ENCODE results near the gene MYH10.
A peak's percentile ranks its signal among the peaks of the same experiment; 100 is the strongest.

The MYH10 gene

GRCh38 chr17:8643855-8644506 lies 13.5 kb upstream of the MYH10 start:
- Histone ChIP-seq H3K4me3 (no peak overlapping the region), H3K36me3 (ENCODE audit: insufficient read depth, low read length) (no peaks in the 10 kb centered on the region), H3K9ac (ENCODE audit: insufficient read length) (no peak overlapping the region), H3K27ac (no peak overlapping the region), H3K9me3 (ENCODE audit: low read depth, low read length) (no peaks in the 10 kb centered on the region)
- TF ChIP-seq FOXP2 (optimal IDR thresholded peaks at IDR 0.05; ENCODE audit: control extremely low read depth, extremely low read length, insufficient read depth) (no peak), POLR2AphosphoS5 (IDR thresholded peaks at IDR 0.05; ENCODE audit: borderline replicate concordance, low read depth, low read length) (no peak), EZH2 (IDR thresholded peaks at IDR 0.05) (no peak)
- DNase-seq (ENCODE audit: low read depth, low spot score) = no peak

DNA sequence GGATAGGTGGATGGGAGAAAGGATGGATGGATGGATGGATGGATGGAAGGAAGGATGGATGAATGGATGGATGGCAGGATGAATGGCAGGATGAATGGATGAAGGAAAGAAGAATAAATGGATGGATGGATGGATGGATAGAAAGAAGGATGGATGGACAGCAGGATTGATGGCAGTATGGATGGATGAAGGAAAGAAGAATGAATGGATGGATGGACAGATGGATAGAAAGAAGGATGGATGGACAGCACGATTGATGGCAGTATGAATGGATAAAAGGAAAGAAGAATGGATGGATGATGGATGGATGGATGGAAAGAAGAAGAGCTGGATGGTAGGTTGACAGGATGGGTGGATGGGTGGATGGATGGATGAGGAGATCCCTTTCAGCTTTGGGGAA lies 9.2 kb upstream of the MYH10 start:
- no peak overlapping the region for H3K9ac ChIP-seq (ENCODE audit: insufficient read length)
- H3K27ac ChIP-seq = no peak overlapping the region
- TF ChIP-seq POLR2AphosphoS5 (IDR thresholded peaks at IDR 0.05; ENCODE audit: borderline replicate concordance, low read depth, low read length) (no peak), FOXP2 (optimal IDR thresholded peaks at IDR 0.05; ENCODE audit: control extremely low read depth, extremely low read length, insufficient read depth) (no peak), EZH2 (IDR thresholded peaks at IDR 0.05) (no peak)
- no peak for DNase-seq (ENCODE audit: low read depth, low spot score)
- no peaks in the 10 kb centered on the region for H3K9me3 ChIP-seq (ENCODE audit: low read depth, low read length)
- no peaks in the 10 kb centered on the region for H3K36me3 ChIP-seq (ENCODE audit: insufficient read depth, low read length)
- H3K4me3 ChIP-seq = no peak overlapping the region

DNA sequence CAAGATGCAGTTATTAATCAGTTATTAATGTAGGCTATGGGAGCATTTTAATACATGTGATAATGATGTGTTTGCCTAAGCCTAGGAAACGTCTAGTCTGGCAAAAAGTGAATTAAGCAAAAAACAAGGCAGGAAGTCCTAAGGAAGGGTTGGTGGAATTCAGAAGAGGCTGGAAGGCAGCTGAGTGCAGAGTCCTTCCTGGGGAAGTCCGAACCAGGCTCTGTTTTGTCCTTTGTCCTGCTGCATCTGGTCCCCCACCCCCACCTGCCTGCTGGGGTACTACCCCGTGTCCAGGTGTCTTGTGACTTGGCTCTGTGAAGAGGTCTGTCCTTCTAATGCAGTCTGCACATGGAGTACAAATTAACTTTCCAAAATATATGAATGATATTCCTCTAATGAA lies 1.5 kb upstream of the MYH10 start:
- TF ChIP-seq EZH2 (IDR thresholded peaks at IDR 0.05) (no peak), POLR2AphosphoS5 (IDR thresholded peaks at IDR 0.05; ENCODE audit: borderline replicate concordance, low read depth, low read length) (no peak), FOXP2 (optimal IDR thresholded peaks at IDR 0.05; ENCODE audit: control extremely low read depth, extremely low read length, insufficient read depth) (no peak)
- H3K4me3 ChIP-seq = peak overlapping the region; percentile 99
- no peak overlapping the region for H3K9ac ChIP-seq (ENCODE audit: insufficient read length)

GRCh38 chr17:8631554-8631877 lies 991 bp upstream of the MYH10 start:
- Histone ChIP-seq H3K9ac (ENCODE audit: insufficient read length) (peak overlapping the region; percentile 55), H3K27ac (no peak overlapping the region; the same call in 1 of the 2 replicates), H3K4me3 (peak overlapping the region; percentile 99), H3K36me3 (ENCODE audit: insufficient read depth, low read length) (no peaks in the 10 kb centered on the region), H3K9me3 (ENCODE audit: low read depth, low read length) (no peaks in the 10 kb centered on the region)
- no peak for TF ChIP-seq POLR2AphosphoS5 (IDR thresholded peaks at IDR 0.05; ENCODE audit: borderline replicate concordance, low read depth, low read length)
- TF ChIP-seq FOXP2 (optimal IDR thresholded peaks at IDR 0.05; ENCODE audit: control extremely low read depth, extremely low read length, insufficient read depth) = no peak
- no peak for TF ChIP-seq EZH2 (IDR thresholded peaks at IDR 0.05)
- DNase-seq (ENCODE audit: low read depth, low spot score) = no peak

More for the DNA sequence above, 1.5 kb upstream of the MYH10 start:
- no peak for DNase-seq (ENCODE audit: low read depth, low spot score)
- H3K9me3 ChIP-seq (ENCODE audit: low read depth, low read length) = no peaks in the 10 kb centered on the region
- no peaks in the 10 kb centered on the region for H3K36me3 ChIP-seq (ENCODE audit: insufficient read depth, low read length)
- H3K27ac ChIP-seq = no peak overlapping the region; the same call in 1 of the 2 replicates

DNA sequence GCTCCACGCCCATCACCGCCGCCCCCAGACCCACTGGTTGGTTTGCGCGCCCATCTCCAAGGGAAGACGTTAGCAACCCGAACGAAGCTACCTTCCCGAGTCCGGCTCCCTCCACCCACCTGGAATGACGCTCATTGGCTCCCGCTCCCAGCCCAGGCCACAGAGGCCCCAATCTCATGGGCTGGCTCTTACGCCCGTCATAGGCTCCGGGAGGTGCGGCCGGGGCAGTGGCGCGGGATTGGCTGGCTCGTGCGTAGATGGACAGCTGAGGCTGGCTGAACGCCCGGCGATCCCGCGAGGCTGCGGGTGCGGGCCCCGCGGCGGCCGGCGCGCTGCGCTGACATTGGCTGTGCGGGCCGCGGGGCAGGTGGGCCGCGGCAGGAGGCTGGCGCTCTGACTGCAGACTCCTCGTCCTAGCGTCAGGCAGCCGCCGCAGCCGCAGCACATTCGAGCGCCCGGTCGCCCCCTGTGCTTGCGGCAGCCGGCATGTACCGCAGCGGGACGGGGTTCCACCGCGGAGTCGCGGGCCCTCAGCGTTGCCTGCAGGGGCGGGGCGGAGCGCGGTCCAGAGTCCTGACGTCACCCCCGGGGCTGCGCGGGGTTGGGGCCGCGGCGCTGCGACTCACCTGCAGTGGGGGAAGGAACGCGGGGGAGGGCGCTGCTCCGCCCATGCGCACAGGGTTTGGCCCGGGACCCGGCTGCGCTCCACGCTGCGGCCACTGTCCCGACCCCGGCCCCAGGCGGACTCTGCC lies 453 bp upstream of the MYH10 start:
- Histone ChIP-seq H3K9ac (ENCODE audit: insufficient read length) (peak overlapping the region; percentile 55), H3K27ac (no peak overlapping the region; the same call in 1 of the 2 replicates), H3K36me3 (ENCODE audit: insufficient read depth, low read length) (peaks cover under 1% of the 10 kb centered on the region; the same call in 1 of the 2 replicates), H3K9me3 (ENCODE audit: low read depth, low read length) (no peaks in the 10 kb centered on the region), H3K4me3 (peak overlapping the region; percentile 99)
- peak; percentile 89 for DNase-seq (ENCODE audit: low read depth, low spot score)
- TF ChIP-seq EZH2 (IDR thresholded peaks at IDR 0.05) = no peak
- TF ChIP-seq FOXP2 (optimal IDR thresholded peaks at IDR 0.05; ENCODE audit: control extremely low read depth, extremely low read length, insufficient read depth) = no peak
- no peak for TF ChIP-seq POLR2AphosphoS5 (IDR thresholded peaks at IDR 0.05; ENCODE audit: borderline replicate concordance, low read depth, low read length)

DNA sequence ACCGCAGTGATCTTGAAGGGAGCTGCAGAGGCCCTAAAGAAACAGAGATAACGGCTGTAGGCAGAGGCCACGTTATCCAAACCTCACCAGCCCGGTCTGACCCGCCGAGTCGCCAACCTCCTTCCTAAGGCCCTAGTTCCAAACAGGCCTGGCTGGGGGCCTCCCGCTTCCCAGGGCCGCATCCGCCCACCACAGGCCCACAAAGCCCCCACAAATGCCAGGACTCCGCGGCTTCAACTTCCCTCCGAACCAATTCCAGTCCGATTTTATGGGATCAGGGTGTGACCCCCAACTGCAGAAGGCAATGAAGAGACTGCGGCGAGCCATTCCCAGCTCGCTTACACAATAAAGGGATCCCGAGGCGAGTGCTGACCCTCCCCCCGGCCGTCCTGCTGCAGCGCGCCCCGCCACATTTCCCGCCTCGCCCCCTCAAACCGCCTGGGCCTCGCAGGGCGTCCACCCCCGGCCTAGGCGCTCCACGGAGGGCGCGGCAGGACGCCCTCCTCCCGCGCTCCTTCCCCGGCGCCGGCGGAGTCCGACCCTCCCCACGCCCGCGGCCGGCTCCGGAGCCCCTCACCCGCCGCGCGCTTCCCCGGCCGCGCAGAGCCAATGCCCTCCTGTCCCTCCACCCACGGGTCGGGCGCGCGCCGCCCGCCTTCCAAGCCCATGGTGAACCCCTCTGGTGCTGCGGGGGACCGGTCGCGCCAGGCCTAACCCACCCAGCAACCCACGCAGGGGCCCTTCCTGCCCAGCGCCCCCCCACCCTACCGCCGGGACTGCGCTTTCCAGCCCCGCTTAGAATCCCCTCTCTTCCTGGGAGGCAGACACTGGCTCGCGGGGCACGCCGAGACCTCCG lies 926 bp downstream of the MYH10 start:
- TF ChIP-seq EZH2 (IDR thresholded peaks at IDR 0.05) (no peak), POLR2AphosphoS5 (IDR thresholded peaks at IDR 0.05; ENCODE audit: borderline replicate concordance, low read depth, low read length) (no peak), FOXP2 (optimal IDR thresholded peaks at IDR 0.05; ENCODE audit: control extremely low read depth, extremely low read length, insufficient read depth) (no peak)
- Histone ChIP-seq H3K9ac (ENCODE audit: insufficient read length) (peak overlapping the region; percentile 86), H3K27ac (0 out of 2 replicates have a peak overlapping the region, but pooled peaks have one; percentile 16), H3K9me3 (ENCODE audit: low read depth, low read length) (no peaks in the 10 kb centered on the region), H3K4me3 (peak overlapping the region; percentile 99), H3K36me3 (ENCODE audit: insufficient read depth, low read length) (peaks cover 5% of the 10 kb centered on the region)
- no peak for DNase-seq (ENCODE audit: low read depth, low spot score)

DNA sequence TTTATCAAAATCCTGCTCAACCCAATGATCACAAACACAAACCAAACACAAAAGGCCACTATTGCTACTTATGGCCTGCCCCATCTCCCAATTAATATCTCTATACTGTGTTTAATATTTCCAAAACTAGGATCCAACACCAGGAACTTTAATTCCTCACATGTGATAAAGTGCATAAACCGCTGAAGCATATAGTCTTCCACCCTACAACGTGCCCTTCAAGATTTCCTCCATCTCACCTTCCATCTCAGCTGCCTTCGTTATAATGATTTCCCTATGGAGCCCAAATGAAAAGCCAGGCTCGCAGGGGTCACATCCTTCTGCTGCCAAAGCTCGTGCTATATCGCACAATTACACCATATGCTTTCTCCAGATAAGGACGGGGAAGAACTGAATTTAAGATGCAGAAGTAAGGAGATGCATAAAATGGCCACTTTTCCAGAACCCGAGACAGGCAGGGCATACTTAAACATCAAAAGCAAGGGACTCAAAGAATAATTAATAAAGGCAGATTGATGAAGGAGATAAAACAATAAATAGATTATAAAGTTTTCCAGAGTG lies 1.8 kb downstream of the MYH10 start:
- TF ChIP-seq FOXP2 (optimal IDR thresholded peaks at IDR 0.05; ENCODE audit: control extremely low read depth, extremely low read length, insufficient read depth) = no peak
- TF ChIP-seq EZH2 (IDR thresholded peaks at IDR 0.05) = no peak
- no peak for TF ChIP-seq POLR2AphosphoS5 (IDR thresholded peaks at IDR 0.05; ENCODE audit: borderline replicate concordance, low read depth, low read length)
- peak overlapping the region; percentile 99 for H3K4me3 ChIP-seq
- no peaks in the 10 kb centered on the region for H3K9me3 ChIP-seq (ENCODE audit: low read depth, low read length)
- no peak overlapping the region for H3K27ac ChIP-seq
- DNase-seq (ENCODE audit: low read depth, low spot score) = no peak
- H3K36me3 ChIP-seq (ENCODE audit: insufficient read depth, low read length) = peaks cover 9% of the 10 kb centered on the region
- peak overlapping the region; percentile 86 for H3K9ac ChIP-seq (ENCODE audit: insufficient read length)
